ENCODE results near the gene BNC2.

Gene BNC2

DNA sequence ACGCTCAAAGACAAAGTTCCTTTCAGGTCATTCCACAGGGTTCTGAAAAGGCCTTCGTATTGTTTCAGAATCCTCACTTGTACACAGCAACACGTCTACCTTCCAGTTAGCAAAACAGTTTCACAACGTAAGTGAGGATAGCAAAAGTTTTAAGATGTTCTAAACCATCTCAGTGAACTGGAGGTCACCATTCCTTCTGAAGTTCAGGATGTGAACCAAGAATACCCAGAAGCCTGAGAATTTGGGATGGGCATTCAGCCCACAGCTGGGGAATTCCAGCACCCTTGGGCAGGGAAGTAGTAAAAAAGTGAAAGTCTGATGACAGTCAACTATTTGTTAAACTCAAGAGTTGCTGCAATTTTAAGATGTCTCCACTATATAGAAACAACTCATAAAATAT is 224.5 kb downstream of the BNC2 start:
- in situ Hi-C loops (cut with MboI; ENCODE audit: low sequenced_read_pairs, unreplicated experiment) = no loop called here
- TF ChIP-seq, protein P1, sequence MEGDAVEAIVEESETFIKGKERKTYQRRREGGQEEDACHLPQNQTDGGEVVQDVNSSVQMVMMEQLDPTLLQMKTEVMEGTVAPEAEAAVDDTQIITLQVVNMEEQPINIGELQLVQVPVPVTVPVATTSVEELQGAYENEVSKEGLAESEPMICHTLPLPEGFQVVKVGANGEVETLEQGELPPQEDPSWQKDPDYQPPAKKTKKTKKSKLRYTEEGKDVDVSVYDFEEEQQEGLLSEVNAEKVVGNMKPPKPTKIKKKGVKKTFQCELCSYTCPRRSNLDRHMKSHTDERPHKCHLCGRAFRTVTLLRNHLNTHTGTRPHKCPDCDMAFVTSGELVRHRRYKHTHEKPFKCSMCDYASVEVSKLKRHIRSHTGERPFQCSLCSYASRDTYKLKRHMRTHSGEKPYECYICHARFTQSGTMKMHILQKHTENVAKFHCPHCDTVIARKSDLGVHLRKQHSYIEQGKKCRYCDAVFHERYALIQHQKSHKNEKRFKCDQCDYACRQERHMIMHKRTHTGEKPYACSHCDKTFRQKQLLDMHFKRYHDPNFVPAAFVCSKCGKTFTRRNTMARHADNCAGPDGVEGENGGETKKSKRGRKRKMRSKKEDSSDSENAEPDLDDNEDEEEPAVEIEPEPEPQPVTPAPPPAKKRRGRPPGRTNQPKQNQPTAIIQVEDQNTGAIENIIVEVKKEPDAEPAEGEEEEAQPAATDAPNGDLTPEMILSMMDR (IDR thresholded peaks at IDR 0.05; ENCODE audit: borderline replicate concordance, control extremely low read depth, extremely low read depth, insufficient read depth, missing control alignments) = no peak
- DNase-seq (ENCODE audit: low spot score) = no peak

DNA sequence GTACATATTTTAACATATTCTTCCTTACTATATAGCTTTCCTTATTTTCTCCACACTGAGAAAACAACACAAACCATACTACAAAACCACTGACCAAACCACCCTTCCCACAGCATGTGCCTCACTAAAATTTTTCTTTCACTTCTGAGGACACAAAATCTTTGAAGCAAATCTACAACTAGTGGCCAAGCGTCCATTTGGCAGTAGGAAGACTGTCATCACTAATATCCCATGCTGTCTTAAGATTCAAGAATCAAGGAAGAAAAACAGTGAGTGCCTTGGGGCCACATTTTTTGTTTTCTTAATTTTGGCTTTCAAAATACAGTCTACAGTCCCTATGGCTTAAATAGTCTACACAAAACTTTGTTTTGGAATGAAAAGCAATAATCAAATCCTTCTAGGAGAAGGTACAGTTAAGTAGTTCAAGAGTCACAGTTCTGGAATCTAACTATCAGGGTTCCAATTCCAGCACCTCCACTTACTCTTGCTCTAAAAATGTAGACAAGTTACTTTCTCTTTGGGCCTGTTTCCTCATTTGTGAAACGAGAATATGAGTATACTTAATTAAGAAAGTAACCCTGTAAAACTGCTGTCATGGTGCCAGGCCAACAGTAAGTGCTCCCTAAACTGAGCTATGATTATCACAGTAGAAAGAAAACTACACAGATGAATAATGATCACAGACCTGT is 227.9 kb downstream of the BNC2 start:
- in situ Hi-C loops (cut with MboI; ENCODE audit: low sequenced_read_pairs, unreplicated experiment) = no loop called here
- no peak for DNase-seq (ENCODE audit: low spot score)
- TF ChIP-seq, protein P1 (IDR thresholded peaks at IDR 0.05; ENCODE audit: borderline replicate concordance, control extremely low read depth, extremely low read depth, insufficient read depth, missing control alignments) = no peak

GRCh38 chr9:16640649-16641048 is 229.8 kb downstream of the BNC2 start:
- DNase-seq (ENCODE audit: low spot score) = no peak
- in situ Hi-C loops (cut with MboI; ENCODE audit: low sequenced_read_pairs, unreplicated experiment) = no loop called here

GRCh38 chr9:16639644-16640043 is 230.8 kb downstream of the BNC2 start:
- in situ Hi-C loops (cut with MboI; ENCODE audit: low sequenced_read_pairs, unreplicated experiment) = no loop called here
- TF ChIP-seq, protein P1 (IDR thresholded peaks at IDR 0.05; ENCODE audit: borderline replicate concordance, control extremely low read depth, extremely low read depth, insufficient read depth, missing control alignments) = no peak
- no peak for DNase-seq (ENCODE audit: low spot score)

More at GRCh38 chr9:16640649-16641048, 229.8 kb downstream of the BNC2 start:
- TF ChIP-seq, protein P1 (IDR thresholded peaks at IDR 0.05; ENCODE audit: borderline replicate concordance, control extremely low read depth, extremely low read depth, insufficient read depth, missing control alignments) = no peak

- in situ Hi-C loops (cut with MboI; ENCODE audit: low sequenced_read_pairs, unreplicated experiment) = no loop called here
- TF ChIP-seq, protein P1 (IDR thresholded peaks at IDR 0.05; ENCODE audit: borderline replicate concordance, control extremely low read depth, extremely low read depth, insufficient read depth, missing control alignments) = no peak
- DNase-seq (ENCODE audit: low spot score) = no peak
Observed at GRCh38 chr9:16637911-16638310, 232.6 kb downstream of the BNC2 start.

- TF ChIP-seq, protein P1 (IDR thresholded peaks at IDR 0.05; ENCODE audit: borderline replicate concordance, control extremely low read depth, extremely low read depth, insufficient read depth, missing control alignments) = no peak
- in situ Hi-C loops (cut with MboI; ENCODE audit: low sequenced_read_pairs, unreplicated experiment) = no loop called here
- no peak for DNase-seq (ENCODE audit: low spot score)
Observed at GRCh38 chr9:16637218-16637617, 233.3 kb downstream of the BNC2 start.

Data from GM13976 (cell line).